HepG2 (cell line): ENCODE data around the gene HSPA1A. TPM values are rescaled to one million over a fixed set of nuclear protein-coding genes. Genes with fewer than 3 reads are reported as not detected.

Source experiments
- ATRX ChIP-seq: sonication (generic); formaldehyde crosslinking; IDR thresholded peaks from 2 replicates; pipeline ENCODE4 v1.4.0; 2020; ENCODE audit warnings: missing genetic modification reagents, borderline replicate concordance
- CHCHD3 ChIP-seq: sonication (generic); formaldehyde crosslinking; IDR thresholded peaks from 2 replicates; pipeline ENCODE4 v1.8.0; 2022; ENCODE audit warnings: mild to moderate bottlenecking, missing genetic modification reagents, moderate library complexity
- DDIT3 ChIP-seq: sonication (generic); formaldehyde crosslinking; IDR thresholded peaks from 2 replicates; pipeline ENCODE4 v1.4.0; 2020; ENCODE audit warnings: mild to moderate bottlenecking, missing genetic modification reagents
- E2F1 ChIP-seq: sonication (generic); formaldehyde crosslinking; IDR thresholded peaks from 2 replicates; pipeline ENCODE4 v1.5.0; 2020; ENCODE audit warnings: missing genetic modification reagents
- HMGXB3 ChIP-seq: sonication (generic); formaldehyde crosslinking; IDR thresholded peaks from 2 replicates; pipeline ENCODE4 v1.4.0; 2020; ENCODE audit warnings: missing genetic modification reagents, borderline replicate concordance
- ISX ChIP-seq: sonication (generic); formaldehyde crosslinking; conservative IDR thresholded peaks from 2 replicates; pipeline ENCODE4 v1.5.0; 2020; ENCODE audit warnings: missing genetic modification reagents
- JUNB ChIP-seq: sonication (generic); formaldehyde crosslinking; IDR thresholded peaks from 2 replicates; pipeline ENCODE4 v1.8.0; 2022; ENCODE audit warnings: missing genetic modification reagents, mild to moderate bottlenecking, borderline replicate concordance
- KLF11 ChIP-seq: IDR thresholded peaks from 2 replicates; pipeline ENCODE4 v1.6.1; 2016; ENCODE audit warnings: missing compliant biosample characterization
- MXD4 ChIP-seq: IDR thresholded peaks from 2 replicates; pipeline ENCODE4 v1.6.1; 2016; ENCODE audit warnings: mild to moderate bottlenecking, missing biosample characterization, missing genetic modification reagents
- PAF1 ChIP-seq: IDR thresholded peaks from 2 replicates; pipeline ENCODE4 v1.6.1; 2016; ENCODE audit warnings: missing genetic modification reagents, missing compliant biosample characterization
- PPARG ChIP-seq: conservative IDR thresholded peaks from 2 replicates; pipeline ENCODE4 v1.6.1; 2016; ENCODE audit warnings: missing biosample characterization, missing genetic modification reagents
- SALL1 ChIP-seq: sonication (generic); formaldehyde crosslinking; IDR thresholded peaks from 2 replicates; pipeline ENCODE4 v1.8.0; 2022; ENCODE audit warnings: mild to moderate bottlenecking, missing genetic modification reagents
- SMARCC2 ChIP-seq: fragments of 450-650 bp; IDR thresholded peaks from 2 replicates; pipeline ENCODE4 v1.6.1; 2017; ENCODE audit warnings: antibody characterized with exemption, mild to moderate bottlenecking
- TAF15 ChIP-seq: fragments of 200-400 bp; formaldehyde crosslinking; IDR thresholded peaks from one replicate; pipeline ENCODE4 v1.6.1; 2018; ENCODE audit warnings: mild to moderate bottlenecking, low read depth, low read length; ENCODE audit not compliant: poor library complexity, severe bottlenecking
- ZGPAT ChIP-seq: IDR thresholded peaks from 2 replicates; pipeline ENCODE4 v1.6.1; 2016; ENCODE audit warnings: mild to moderate bottlenecking
- ZNF337 ChIP-seq: sonication (generic); formaldehyde crosslinking; IDR thresholded peaks from 2 replicates; pipeline ENCODE4 v1.5.1; 2020; ENCODE audit warnings: missing genetic modification reagents, low read depth, mild to moderate bottlenecking, borderline replicate concordance
- ZNF547 ChIP-seq: sonication (generic); formaldehyde crosslinking; IDR thresholded peaks from 2 replicates; pipeline ENCODE4 v1.5.1; 2020; ENCODE audit warnings: mild to moderate bottlenecking, missing genetic modification reagents
- ZNF563 ChIP-seq: sonication (generic); formaldehyde crosslinking; IDR thresholded peaks from 2 replicates; pipeline ENCODE4 v1.8.0; 2022; ENCODE audit warnings: mild to moderate bottlenecking, moderate library complexity, missing genetic modification reagents
- ZNF605 ChIP-seq: sonication (generic); formaldehyde crosslinking; IDR thresholded peaks from 2 replicates; pipeline ENCODE4 v1.8.0; 2022; ENCODE audit warnings: mild to moderate bottlenecking, missing genetic modification reagents
- ZNF660 ChIP-seq: sonication (generic); formaldehyde crosslinking; IDR thresholded peaks from 2 replicates; pipeline ENCODE4 v1.5.1; 2020; ENCODE audit warnings: mild to moderate bottlenecking, low read depth, missing genetic modification reagents, borderline replicate concordance
- ZNF784 ChIP-seq: sonication (generic); formaldehyde crosslinking; IDR thresholded peaks from 2 replicates; pipeline ENCODE4 v1.5.1; 2020; ENCODE audit warnings: missing genetic modification reagents, mild to moderate bottlenecking, borderline replicate concordance
- polyA plus RNA-seq, 8 experiments: library from polyadenylated mRNA; depleted of rRNA in 3 of 8; stranded (reverse) in 7 of 8; unstranded in 1 of 8; fragments of >200 nt; fragmentation: Illumina TruSeq in 4 of 8; extraction: Trizol in 4 of 8; gene quantifications; 2 replicates each; pipeline versions ENCODE4 v1.2.1 to v1.2.3, GENCODE V29; 2011 to 2016; ENCODE audit warnings: low read depth in 4 of 8, missing spikeins in 1 of 8, mixed read lengths in 1 of 8; ENCODE audit not compliant: insufficient read depth in 1 of 8
- total RNA-seq, 5 experiments: library from RNA; depleted of rRNA; stranded (reverse); fragments of >200 nt; fragmentation: Illumina TruSeq; extraction: Trizol; gene quantifications; 2 replicates each; pipeline ENCODE4 v1.2.3, GENCODE V29; 2016; ENCODE audit warnings: low read depth in 1 of 5

The HSPA1A gene
- total and polyA plus RNA-seq, 2 of the 13 experiments (the other 11 are each of a cell fraction or from before 2014, with no cell fraction given), result 44.5 to 85.0 TPM

- TF ChIP-seq ZNF563 (CRISPR knock-in tag) (peak; percentile 71; the same call in 1 of the 2 replicates), SALL1 (peak; percentile 66), ISX (no peak), ZNF605 (CRISPR knock-in tag) (peak; percentile 54; the same call in 1 of the 2 replicates), TAF15 (no peak), ATRX (CRISPR knock-in tag) (no peak), JUNB (CRISPR knock-in tag) (no peak), ZNF660 (CRISPR knock-in tag) (no peak), PPARG (CRISPR knock-in tag) (0 out of 2 replicates have a peak, but pooled peaks have one; percentile 40), ZNF784 (CRISPR knock-in tag) (0 out of 2 replicates have a peak, but pooled peaks have one; percentile 27), ZNF547 (CRISPR knock-in tag) (peak; percentile 89), SMARCC2 (no peak), ZGPAT (CRISPR knock-in tag) (peak; percentile 36; the same call in 1 of the 2 replicates), CHCHD3 (CRISPR knock-in tag) (no peak), MXD4 (CRISPR knock-in tag) (peak; percentile 86), PAF1 (CRISPR knock-in tag) (no peak), HMGXB3 (CRISPR knock-in tag) (peak; percentile 70; the same call in 1 of the 2 replicates), E2F1 (CRISPR knock-in tag) (no peak; the same call in 1 of the 2 replicates), KLF11 (CRISPR knock-in tag) (no peak; the same call in 1 of the 2 replicates), DDIT3 (no peak), ZNF337 (CRISPR knock-in tag) (no peak)
Observed at GRCh38 chr6:31815025-31815838, at the start of gene HSPA1A, which contains the start of gene HSPA1L (continued).
